ENCODE data around the gene SLC2A11. TPM values are rescaled to one million over a fixed set of nuclear protein-coding genes. Genes with fewer than 3 reads are reported as not detected.
"Not testable (repeated sequence)": the region's sequence is repeated elsewhere in the genome, so short reads cannot be mapped to it uniquely, and the experiment has no call there.

The SLC2A11 gene
- polyA plus RNA-seq, 3 donors: 28.2 to 53.7 (median 31.6) TPM

GRCh38 chr22:23841292-23841691, 16.4 kb upstream of the SLC2A11 start:
- no peak for DNase-seq (ENCODE audit: extremely low read depth in 1 of 11, low read depth in 9 of 11, low spot score in 4 of 11)

- DNase-seq (ENCODE audit: extremely low read depth in 1 of 11, low read depth in 9 of 11, low spot score in 4 of 11): no peak
Measured at GRCh38 chr22:23841736-23842445, 15.8 kb upstream of the SLC2A11 start.

GRCh38 chr22:23842599-23842998, 15.1 kb upstream of the SLC2A11 start:
- no peak for DNase-seq (ENCODE audit: extremely low read depth in 1 of 11, low read depth in 9 of 11, low spot score in 4 of 11)

- DNase-seq (ENCODE audit: extremely low read depth in 1 of 11, low read depth in 9 of 11, low spot score in 4 of 11): no peak
Measured at GRCh38 chr22:23844739-23845202, 12.9 kb upstream of the SLC2A11 start.

- DNase-seq (ENCODE audit: extremely low read depth in 1 of 11, low read depth in 9 of 11, low spot score in 4 of 11): no peak
Measured at GRCh38 chr22:23845265-23846080, 12.2 kb upstream of the SLC2A11 start.

GRCh38 chr22:23846081-23846469, 11.6 kb upstream of the SLC2A11 start:
- DNase-seq (ENCODE audit: extremely low read depth in 1 of 11, low read depth in 9 of 11, low spot score in 4 of 11): no peak

GRCh38 chr22:23847310-23847920, 10.3 kb upstream of the SLC2A11 start:
- no peak for DNase-seq (ENCODE audit: extremely low read depth in 1 of 11, low read depth in 9 of 11, low spot score in 4 of 11)

GRCh38 chr22:23847991-23848864, 9.4 kb upstream of the SLC2A11 start:
- DNase-seq (ENCODE audit: extremely low read depth in 1 of 11, low read depth in 9 of 11, low spot score in 4 of 11): no peak

GRCh38 chr22:23849009-23850006, 8.4 kb upstream of the SLC2A11 start:
- peak in 5 of 11 donors; percentile 72 to 83 (median 75) for DNase-seq (ENCODE audit: extremely low read depth in 1 of 11, low read depth in 9 of 11, low spot score in 4 of 11)

- DNase-seq (ENCODE audit: extremely low read depth in 1 of 11, low read depth in 9 of 11, low spot score in 4 of 11): no peak
Measured at GRCh38 chr22:23850136-23850611, 7.5 kb upstream of the SLC2A11 start.

- DNase-seq (ENCODE audit: extremely low read depth in 1 of 11, low read depth in 9 of 11, low spot score in 4 of 11): peak in 2 of 11 donors; percentile 44 to 57
Measured at GRCh38 chr22:23856721-23857605, 712 bp upstream of the SLC2A11 start.

- DNase-seq (ENCODE audit: extremely low read depth in 1 of 11, low read depth in 9 of 11, low spot score in 4 of 11): no peak
Measured at GRCh38 chr22:23858484-23858815, 775 bp downstream of the SLC2A11 start.

GRCh38 chr22:23859201-23859600, 1.5 kb downstream of the SLC2A11 start:
- DNase-seq (ENCODE audit: extremely low read depth in 1 of 11, low read depth in 9 of 11, low spot score in 4 of 11): no peak

- not testable (repeated sequence) for DNase-seq (ENCODE audit: extremely low read depth in 1 of 11, low read depth in 9 of 11, low spot score in 4 of 11)
Measured at GRCh38 chr22:23860187-23860586, 2.5 kb downstream of the SLC2A11 start.

GRCh38 chr22:23862103-23862502, 4.4 kb downstream of the SLC2A11 start:
- DNase-seq (ENCODE audit: extremely low read depth in 1 of 11, low read depth in 9 of 11, low spot score in 4 of 11): no peak

- DNase-seq (ENCODE audit: extremely low read depth in 1 of 11, low read depth in 9 of 11, low spot score in 4 of 11): not testable (repeated sequence)
Measured at GRCh38 chr22:23864499-23865154, 7.0 kb downstream of the SLC2A11 start.

Data from renal cortex interstitium (tissue), 11 donors.